HEK293 (cell line): Measurements from ENCODE around the gene NAE1.

Experiments used
- CTCF ChIA-PET: fragments of 350-600 bp; formaldehyde crosslinking; extraction: SDS; loops from one replicate; lab custom pipeline; 2021; ENCODE audit warnings: antibody characterized with exemption; lab: Yijun Ruan, JAX
- POLR2A ChIA-PET: fragments of 300-600 bp; formaldehyde crosslinking; extraction: SDS; loops from one replicate; lab custom pipeline; 2020; ENCODE audit warnings: antibody characterized with exemption, inconsistent platforms; lab: Yijun Ruan, JAX
- H3K27ac ChIP-seq: fragments of 200-500 bp; sonication (Bioruptor generic); 2 replicates; pipeline ENCODE4 v1.5.1; 2014; ENCODE audit warnings: low read depth, low read length, control low read depth, inconsistent platforms; ENCODE audit errors: extremely low read depth
- H3K36me3 ChIP-seq, 2 experiments: fragments of 200-500 bp in 1 of 2; sonication (Bioruptor generic) in 1 of 2; 1 replicate in 1 of 2; 2 replicates in 1 of 2; pipeline ENCODE4 v1.5.1; 2014 to 2017; ENCODE audit warnings: inconsistent platforms in 2 of 2, low read length in 2 of 2; ENCODE audit not compliant: control insufficient read depth in 2 of 2, insufficient read depth in 1 of 2
- H3K4me1 ChIP-seq: fragments of 200-500 bp; sonication (Bioruptor generic); 2 replicates; pipeline ENCODE4 v1.5.1; 2014; ENCODE audit warnings: mild to moderate bottlenecking, low read length, inconsistent platforms; ENCODE audit not compliant: control insufficient read depth, insufficient read depth
- H3K4me3 ChIP-seq: 2 replicates; pipeline ENCODE4 v1.5.1; 2011; ENCODE audit warnings: low read depth, mild to moderate bottlenecking, control low read depth, low read length, moderate library complexity
- H3K9me3 ChIP-seq: fragments of 200-500 bp; sonication (Bioruptor generic); 2 replicates; pipeline ENCODE4 v1.5.1; 2014; ENCODE audit warnings: low read depth, low read length, inconsistent platforms; ENCODE audit not compliant: control insufficient read depth, insufficient read depth
- FEZF1 ChIP-seq: fragments of 450-650 bp; formaldehyde crosslinking; IDR thresholded peaks from 2 replicates; pipeline ENCODE4 v1.5.1; 2016; ENCODE audit warnings: missing biosample characterization, missing genetic modification characterization
- IKZF3 ChIP-seq: fragments of 450-650 bp; IDR thresholded peaks from 2 replicates; pipeline ENCODE4 v1.5.0; 2018; ENCODE audit warnings: missing biosample characterization, mild to moderate bottlenecking, missing genetic modification characterization, moderate library complexity
- MEIS1 ChIP-seq: sonication (generic); formaldehyde crosslinking; IDR thresholded peaks from 2 replicates; pipeline ENCODE4 v1.8.1; 2022; ENCODE audit warnings: missing genetic modification reagents, mild to moderate bottlenecking, borderline replicate concordance
- MZF1 ChIP-seq: fragments of 450-650 bp; formaldehyde crosslinking; IDR thresholded peaks from 2 replicates; pipeline ENCODE4 v1.5.1; 2017; ENCODE audit warnings: missing biosample characterization, missing genetic modification characterization, borderline replicate concordance
- SCRT1 ChIP-seq: fragments of 450-650 bp; formaldehyde crosslinking; IDR thresholded peaks from 2 replicates; pipeline ENCODE4 v1.5.1; 2016; ENCODE audit warnings: missing biosample characterization, missing genetic modification characterization, borderline replicate concordance
- SP2 ChIP-seq: fragments of 450-650 bp; formaldehyde crosslinking; IDR thresholded peaks from 2 replicates; pipeline ENCODE4 v1.5.1; 2016; ENCODE audit warnings: missing biosample characterization, missing genetic modification characterization
- ZBTB48 ChIP-seq: fragments of 450-650 bp; formaldehyde crosslinking; IDR thresholded peaks from 2 replicates; pipeline ENCODE4 v1.5.1; 2016; ENCODE audit warnings: missing biosample characterization, missing genetic modification characterization
- ZNF10 ChIP-seq: fragments of 450-650 bp; formaldehyde crosslinking; IDR thresholded peaks from 2 replicates; pipeline ENCODE4 v1.5.1; 2017; ENCODE audit warnings: missing biosample characterization, missing genetic modification characterization
- ZNF19 ChIP-seq: fragments of 450-650 bp; formaldehyde crosslinking; IDR thresholded peaks from 2 replicates; pipeline ENCODE4; 2016; ENCODE audit warnings: missing biosample characterization, missing genetic modification characterization, low read depth
- ZNF23 ChIP-seq: fragments of 450-650 bp; formaldehyde crosslinking; IDR thresholded peaks from 2 replicates; pipeline ENCODE4 v1.5.1; 2016; ENCODE audit warnings: missing biosample characterization, missing genetic modification characterization, borderline replicate concordance
- ZNF341 ChIP-seq: fragments of 450-650 bp; formaldehyde crosslinking; IDR thresholded peaks from 2 replicates; pipeline ENCODE4; 2016; ENCODE audit warnings: low read depth, missing biosample characterization, missing genetic modification characterization
- ZNF394 ChIP-seq: fragments of 450-650 bp; formaldehyde crosslinking; IDR thresholded peaks from 2 replicates; pipeline ENCODE4 v1.5.1; 2016; ENCODE audit warnings: missing biosample characterization, missing genetic modification characterization, mild to moderate bottlenecking, moderate library complexity, borderline replicate concordance
- ZNF404 ChIP-seq: fragments of 450-650 bp; formaldehyde crosslinking; IDR thresholded peaks from 2 replicates; pipeline ENCODE4 v1.5.1; 2017; ENCODE audit warnings: missing biosample characterization, missing genetic modification characterization
- ZNF416 ChIP-seq: fragments of 450-650 bp; formaldehyde crosslinking; IDR thresholded peaks from 2 replicates; pipeline ENCODE4 v1.5.1; 2016; ENCODE audit warnings: missing biosample characterization, missing genetic modification characterization
- ZNF423 ChIP-seq: fragments of 450-650 bp; formaldehyde crosslinking; IDR thresholded peaks from 2 replicates; pipeline ENCODE4 v1.5.1; 2016; ENCODE audit warnings: missing biosample characterization, missing genetic modification characterization
- TF ChIP-seq, protein P1 (sequence below): fragments of 450-650 bp; formaldehyde crosslinking; IDR thresholded peaks from 2 replicates; pipeline ENCODE4; 2016; ENCODE audit warnings: missing biosample characterization, missing genetic modification characterization
- TF ChIP-seq, protein P2 (sequence below): fragments of 450-650 bp; IDR thresholded peaks from 2 replicates; pipeline ENCODE4 v1.5.1; 2018; ENCODE audit warnings: missing biosample characterization, mild to moderate bottlenecking, missing genetic modification characterization
- TF ChIP-seq, protein P3 (sequence below): fragments of 450-650 bp; formaldehyde crosslinking; IDR thresholded peaks from 2 replicates; pipeline ENCODE4 v1.5.1; 2016; ENCODE audit warnings: missing biosample characterization, missing genetic modification characterization
- TF ChIP-seq, protein P4 (sequence below): fragments of 450-650 bp; formaldehyde crosslinking; IDR thresholded peaks from 2 replicates; pipeline ENCODE4 v1.5.1; 2017; ENCODE audit warnings: missing biosample characterization, mild to moderate bottlenecking, missing genetic modification characterization, moderate library complexity

The NAE1 gene

DNA sequence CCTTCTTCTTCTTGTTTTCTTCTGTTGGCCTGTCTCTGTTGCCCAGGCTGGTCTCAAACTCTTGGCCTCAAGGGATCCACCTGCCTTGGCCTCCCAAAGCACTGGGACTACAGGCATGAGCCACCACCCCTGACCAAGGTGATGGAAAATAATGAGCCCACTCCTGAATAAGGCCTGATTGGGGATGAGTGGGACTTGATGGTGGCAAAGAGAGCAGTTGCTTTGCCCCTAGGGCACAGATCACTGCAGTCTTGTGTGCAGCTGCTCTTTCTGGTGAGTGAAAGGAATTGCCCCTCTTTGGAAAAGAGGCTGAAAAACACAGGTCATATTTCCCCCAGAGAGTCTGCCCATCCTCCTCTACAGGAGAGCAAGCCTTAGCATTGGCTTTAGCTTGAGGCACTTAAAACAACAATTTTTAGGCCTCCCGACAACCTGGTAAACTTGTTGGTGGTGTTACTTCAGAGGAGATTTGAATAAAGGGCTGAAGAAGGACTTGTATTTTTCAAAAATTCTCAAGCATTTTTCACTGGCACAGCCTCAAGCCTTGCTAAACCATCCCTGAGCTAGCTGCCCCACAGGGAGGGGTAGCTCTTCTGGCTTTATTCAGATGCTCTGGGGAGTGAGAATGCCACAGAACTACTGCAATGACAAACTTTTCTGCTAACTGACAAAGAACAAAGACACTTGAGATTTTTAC lies 43.5 kb upstream of the NAE1 start:
- POLR2A ChIA-PET = interaction anchor here (0.7 to 1.3 kb wide), 4 partner anchors 44 to 596 kb away, joined by 4 to 17 read pairs (median 7); partner anchors contain the start of genes CIAO2B and NAE1
- Histone ChIP-seq H3K9me3 (no peaks in the 10 kb centered on the region), H3K4me3 (no peak overlapping the region), H3K36me3 (no peaks in the 10 kb centered on the region)
- TF ChIP-seq ZNF23 (no peak), FEZF1 (peak; percentile 78), ZNF341 (tag by site-specific recombination) (peak; percentile 30; the same call in 1 of the 2 replicates)
- TF ChIP-seq, all 188 proteins: peak for 2
- no peaks in the 10 kb centered on the region for H3K4me1 ChIP-seq
- CTCF ChIA-PET = interaction anchor here (0.6 to 1.8 kb wide), 10 partner anchors 20 to 254 kb away, joined by 3 to 8 read pairs (median 3); partner anchors contain the start of gene NAE1
- no peak overlapping the region for H3K27ac ChIP-seq

DNA sequence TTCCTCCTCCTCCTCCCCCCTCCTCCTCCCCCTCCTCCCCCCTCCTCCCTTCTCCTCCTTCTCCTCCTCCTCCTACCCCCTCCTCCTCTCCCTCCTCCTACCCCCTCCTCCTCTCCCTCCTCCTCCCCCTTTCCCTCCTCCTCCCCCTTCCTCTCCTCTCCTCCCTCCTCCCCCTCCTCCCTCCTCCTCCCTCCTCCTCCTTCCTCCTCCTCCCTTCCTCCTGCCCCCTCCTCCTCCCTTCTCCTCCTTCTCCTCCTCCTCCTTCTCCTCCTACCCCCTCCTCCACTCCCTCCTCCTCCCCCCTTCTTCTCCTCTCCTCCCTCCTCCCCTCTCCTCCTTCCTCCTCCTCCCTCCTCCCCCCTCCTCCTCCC lies 42.9 kb upstream of the NAE1 start:
- POLR2A ChIA-PET = interaction anchor here (0.8 to 1.3 kb wide), 7 partner anchors 43 to 177 kb away, joined by 3 to 13 read pairs (median 4); partner anchors contain the start of genes CIAO2B, CMTM4 and NAE1
- Histone ChIP-seq H3K9me3 (no peaks in the 10 kb centered on the region), H3K27ac (no peak overlapping the region), H3K4me3 (no peak overlapping the region), H3K36me3 (no peaks in the 10 kb centered on the region), H3K4me1 (no peaks in the 10 kb centered on the region)
- no peak for TF ChIP-seq MEIS1
- no peak for TF ChIP-seq ZNF416 (tag by site-specific recombination)
- no peak for TF ChIP-seq SCRT1
- TF ChIP-seq SP2 (tag by site-specific recombination) = no peak
- no peak for TF ChIP-seq ZNF404
- no peak for TF ChIP-seq MZF1 (tag by site-specific recombination)
- TF ChIP-seq, protein P1, sequence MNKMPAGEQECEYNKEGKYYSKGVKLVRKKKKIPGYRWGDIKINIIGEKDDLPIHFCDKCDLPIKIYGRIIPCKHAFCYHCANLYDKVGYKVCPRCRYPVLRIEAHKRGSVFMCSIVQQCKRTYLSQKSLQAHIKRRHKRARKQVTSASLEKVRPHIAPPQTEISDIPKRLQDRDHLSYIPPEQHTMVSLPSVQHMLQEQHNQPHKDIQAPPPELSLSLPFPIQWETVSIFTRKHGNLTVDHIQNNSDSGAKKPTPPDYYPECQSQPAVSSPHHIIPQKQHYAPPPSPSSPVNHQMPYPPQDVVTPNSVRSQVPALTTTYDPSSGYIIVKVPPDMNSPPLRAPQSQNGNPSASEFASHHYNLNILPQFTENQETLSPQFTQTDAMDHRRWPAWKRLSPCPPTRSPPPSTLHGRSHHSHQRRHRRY (tag by site-specific recombination) = no peak
- TF ChIP-seq, protein P2, sequence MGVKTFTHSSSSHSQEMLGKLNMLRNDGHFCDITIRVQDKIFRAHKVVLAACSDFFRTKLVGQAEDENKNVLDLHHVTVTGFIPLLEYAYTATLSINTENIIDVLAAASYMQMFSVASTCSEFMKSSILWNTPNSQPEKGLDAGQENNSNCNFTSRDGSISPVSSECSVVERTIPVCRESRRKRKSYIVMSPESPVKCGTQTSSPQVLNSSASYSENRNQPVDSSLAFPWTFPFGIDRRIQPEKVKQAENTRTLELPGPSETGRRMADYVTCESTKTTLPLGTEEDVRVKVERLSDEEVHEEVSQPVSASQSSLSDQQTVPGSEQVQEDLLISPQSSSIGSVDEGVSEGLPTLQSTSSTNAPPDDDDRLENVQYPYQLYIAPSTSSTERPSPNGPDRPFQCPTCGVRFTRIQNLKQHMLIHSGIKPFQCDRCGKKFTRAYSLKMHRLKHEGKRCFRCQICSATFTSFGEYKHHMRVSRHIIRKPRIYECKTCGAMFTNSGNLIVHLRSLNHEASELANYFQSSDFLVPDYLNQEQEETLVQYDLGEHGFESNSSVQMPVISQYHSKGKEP = no peak
- CTCF ChIA-PET = interaction anchor here (1.1 to 7.5 kb wide), 17 partner anchors 8 to 215 kb away, joined by 3 to 74 read pairs (median 4); partner anchors contain the start of gene NAE1

DNA sequence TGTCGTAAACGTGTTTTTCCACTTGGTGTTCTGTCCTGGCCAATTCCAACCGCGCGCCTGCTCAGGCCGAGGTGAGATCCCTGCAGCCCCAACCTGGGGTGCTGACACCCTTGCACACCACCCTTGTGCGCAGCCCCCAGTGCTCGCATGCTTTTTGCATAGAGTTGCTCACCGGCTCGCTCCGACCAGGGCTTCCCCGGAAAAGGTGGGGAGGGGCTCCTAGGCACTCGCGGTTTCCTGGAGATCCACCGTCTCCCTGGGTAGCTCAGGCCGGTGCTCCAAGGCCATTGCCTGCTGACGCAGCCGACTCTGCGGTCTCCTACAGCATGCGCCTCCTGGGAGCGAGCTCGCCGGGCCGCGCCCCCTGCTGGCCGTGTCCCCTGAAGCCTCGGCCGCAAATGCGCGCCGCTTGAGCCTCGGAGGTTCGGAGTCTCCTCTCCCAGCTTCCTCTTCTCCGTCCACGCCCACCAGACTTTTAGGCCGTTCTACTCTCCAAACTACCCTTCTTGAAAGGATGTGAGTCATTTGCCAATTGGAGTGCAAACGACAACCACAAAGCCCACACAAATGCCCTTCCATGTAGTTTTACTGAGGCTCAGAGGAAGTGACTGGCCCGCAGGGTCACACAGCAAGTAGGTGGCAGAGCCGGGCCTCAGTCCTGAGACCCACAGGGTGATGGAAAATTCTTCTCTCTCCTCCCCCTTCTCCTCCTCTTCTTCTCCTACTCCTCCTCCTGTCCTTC lies 42.3 kb upstream of the NAE1 start:
- Histone ChIP-seq H3K36me3 (no peaks in the 10 kb centered on the region), H3K4me3 (peak overlapping the region; percentile 5; the same call in 1 of the 2 replicates), H3K4me1 (no peaks in the 10 kb centered on the region), H3K9me3 (no peaks in the 10 kb centered on the region), H3K27ac (no peak overlapping the region; the same call in 1 of the 2 replicates)
- ChIA-PET CTCF (interaction anchor here (0.6 to 7.5 kb wide), 25 partner anchors 8 to 508 kb away, joined by 3 to 74 read pairs (median 4); partner anchors contain the start of gene NAE1), POLR2A (interaction anchor here (0.6 to 1.2 kb wide), 7 partner anchors 43 to 322 kb away, joined by 3 to 13 read pairs (median 3); partner anchors contain the start of genes CMTM4 and NAE1)
- peak; percentile 66; the same call in 1 of the 2 replicates for TF ChIP-seq IKZF3 (tag by site-specific recombination)
- TF ChIP-seq ZNF394 = peak; percentile 91
- TF ChIP-seq, protein P2 = peak; percentile 57; the same call in 1 of the 2 replicates
- no peak for TF ChIP-seq ZNF19 (tag by site-specific recombination)
- TF ChIP-seq, protein P3, sequence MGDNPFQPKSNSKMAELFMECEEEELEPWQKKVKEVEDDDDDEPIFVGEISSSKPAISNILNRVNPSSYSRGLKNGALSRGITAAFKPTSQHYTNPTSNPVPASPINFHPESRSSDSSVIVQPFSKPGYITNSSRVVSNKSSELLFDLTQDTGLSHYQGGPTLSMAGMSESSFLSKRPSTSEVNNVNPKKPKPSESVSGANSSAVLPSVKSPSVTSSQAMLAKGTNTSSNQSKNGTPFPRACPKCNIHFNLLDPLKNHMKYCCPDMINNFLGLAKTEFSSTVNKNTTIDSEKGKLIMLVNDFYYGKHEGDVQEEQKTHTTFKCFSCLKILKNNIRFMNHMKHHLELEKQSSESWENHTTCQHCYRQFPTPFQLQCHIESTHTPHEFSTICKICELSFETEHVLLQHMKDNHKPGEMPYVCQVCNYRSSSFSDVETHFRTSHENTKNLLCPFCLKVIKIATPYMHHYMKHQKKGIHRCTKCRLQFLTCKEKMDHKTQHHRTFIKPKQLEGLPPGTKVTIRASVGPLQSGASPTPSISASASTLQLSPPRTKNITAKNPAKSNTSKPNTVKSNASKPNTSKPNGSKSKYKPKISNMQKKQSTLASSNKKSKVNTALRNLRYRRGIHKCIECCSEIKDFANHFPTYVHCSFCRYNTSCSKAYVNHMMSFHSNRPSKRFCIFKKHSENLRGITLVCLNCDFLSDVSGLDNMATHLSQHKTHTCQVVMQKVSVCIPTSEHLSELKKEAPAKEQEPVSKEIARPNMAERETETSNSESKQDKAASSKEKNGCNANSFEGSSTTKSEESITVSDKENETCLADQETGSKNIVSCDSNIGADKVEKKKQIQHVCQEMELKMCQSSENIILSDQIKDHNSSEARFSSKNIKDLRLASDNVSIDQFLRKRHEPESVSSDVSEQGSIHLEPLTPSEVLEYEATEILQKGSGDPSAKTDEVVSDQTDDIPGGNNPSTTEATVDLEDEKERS (tag by site-specific recombination) = no peak
- TF ChIP-seq ZNF10 (tag by site-specific recombination) = peak; percentile 53; the same call in 1 of the 2 replicates
- peak; percentile 73; the same call in 1 of the 2 replicates for TF ChIP-seq ZNF423 (tag by site-specific recombination)
- TF ChIP-seq ZBTB48 (tag by site-specific recombination) = 0 out of 2 replicates have a peak, but pooled peaks have one; percentile 40
- TF ChIP-seq, protein P4, sequence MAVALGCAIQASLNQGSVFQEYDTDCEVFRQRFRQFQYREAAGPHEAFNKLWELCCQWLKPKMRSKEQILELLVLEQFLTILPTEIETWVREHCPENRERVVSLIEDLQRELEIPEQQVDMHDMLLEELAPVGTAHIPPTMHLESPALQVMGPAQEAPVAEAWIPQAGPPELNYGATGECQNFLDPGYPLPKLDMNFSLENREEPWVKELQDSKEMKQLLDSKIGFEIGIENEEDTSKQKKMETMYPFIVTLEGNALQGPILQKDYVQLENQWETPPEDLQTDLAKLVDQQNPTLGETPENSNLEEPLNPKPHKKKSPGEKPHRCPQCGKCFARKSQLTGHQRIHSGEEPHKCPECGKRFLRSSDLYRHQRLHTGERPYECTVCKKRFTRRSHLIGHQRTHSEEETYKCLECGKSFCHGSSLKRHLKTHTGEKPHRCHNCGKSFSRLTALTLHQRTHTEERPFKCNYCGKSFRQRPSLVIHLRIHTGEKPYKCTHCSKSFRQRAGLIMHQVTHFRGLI (tag by site-specific recombination) = peak; percentile 33; the same call in 1 of the 2 replicates
